DND-41 (cell line): ENCODE measurements around the gene LYRM4.

Experiments
- ATAC-seq: fragments of 200-7000 bp; cut with Tn5 transposase; 3 replicates; pipeline ENCODE4 v1.9.1; 2021; ENCODE audit warnings: low read depth; ENCODE audit not compliant: insufficient read depth
- DNase-seq: peaks from one replicate; pipeline ENCODE4 v3.0.0-alpha.2; 2020
- H2AFZ ChIP-seq: 2 replicates; pipeline ENCODE4 v1.6.0; 2012; ENCODE audit warnings: low read depth, low read length
- H3K27ac ChIP-seq: 2 replicates; pipeline ENCODE4 v1.5.1; 2012; ENCODE audit warnings: low read length, inconsistent platforms
- H3K27me3 ChIP-seq: fragments of 200-600 bp; sonication (generic); 2 replicates; pipeline ENCODE4 v1.6.0; 2012; ENCODE audit warnings: low read length, mild to moderate bottlenecking, inconsistent platforms; ENCODE audit not compliant: insufficient read depth, poor library complexity
- H3K36me3 ChIP-seq: 2 replicates; pipeline ENCODE4 v1.5.1; 2012; ENCODE audit warnings: low read length, inconsistent platforms; ENCODE audit not compliant: insufficient read depth
- H3K4me1 ChIP-seq: 2 replicates; pipeline ENCODE4 v1.5.1; 2012; ENCODE audit warnings: mild to moderate bottlenecking, low read length; ENCODE audit not compliant: insufficient read depth
- H3K4me2 ChIP-seq: 2 replicates; pipeline ENCODE4 v1.6.0; 2012; ENCODE audit warnings: mild to moderate bottlenecking, moderate library complexity, low read length, inconsistent platforms; ENCODE audit not compliant: insufficient read depth
- H3K4me3 ChIP-seq, 2 experiments: fragments of 200-600 bp in 1 of 2; shearing (Covaris generic) in 1 of 2; 2 replicates each; pipeline ENCODE4 v1.5.1; 2012 to 2016; ENCODE audit warnings: inconsistent platforms in 2 of 2, low read length in 2 of 2, mild to moderate bottlenecking in 2 of 2, low read depth in 1 of 2, moderate library complexity in 1 of 2
- H3K79me2 ChIP-seq: 2 replicates; pipeline ENCODE4 v1.6.0; 2012; ENCODE audit warnings: low read length, inconsistent platforms; ENCODE audit not compliant: insufficient read depth
- H3K9ac ChIP-seq: 2 replicates; pipeline ENCODE4 v1.6.0; 2012; ENCODE audit warnings: low read depth, mild to moderate bottlenecking, inconsistent platforms, low read length, moderate library complexity
- H3K9me3 ChIP-seq: 2 replicates; pipeline ENCODE4 v1.5.1; 2012; ENCODE audit warnings: low read length, moderate library complexity, mild to moderate bottlenecking, inconsistent platforms; ENCODE audit not compliant: insufficient read depth, severe bottlenecking
- H4K20me1 ChIP-seq: 2 replicates; pipeline ENCODE4 v1.6.0; 2012; ENCODE audit warnings: low read length; ENCODE audit not compliant: insufficient read depth
- EZH2 ChIP-seq: IDR thresholded peaks from 3 replicates; pipeline ENCODE4 v1.6.1; 2012; ENCODE audit warnings: borderline replicate concordance, low read depth, mild to moderate bottlenecking, moderate library complexity, low read length, inconsistent platforms; ENCODE audit not compliant: severe bottlenecking
- TF ChIP-seq, protein P1 (sequence below): IDR thresholded peaks from 2 replicates; pipeline ENCODE4 v1.5.1; 2012; ENCODE audit warnings: borderline replicate concordance, low read length, moderate library complexity, mild to moderate bottlenecking; ENCODE audit not compliant: poor library complexity, severe bottlenecking; ENCODE audit errors: extremely low read depth

The LYRM4 gene

DNA sequence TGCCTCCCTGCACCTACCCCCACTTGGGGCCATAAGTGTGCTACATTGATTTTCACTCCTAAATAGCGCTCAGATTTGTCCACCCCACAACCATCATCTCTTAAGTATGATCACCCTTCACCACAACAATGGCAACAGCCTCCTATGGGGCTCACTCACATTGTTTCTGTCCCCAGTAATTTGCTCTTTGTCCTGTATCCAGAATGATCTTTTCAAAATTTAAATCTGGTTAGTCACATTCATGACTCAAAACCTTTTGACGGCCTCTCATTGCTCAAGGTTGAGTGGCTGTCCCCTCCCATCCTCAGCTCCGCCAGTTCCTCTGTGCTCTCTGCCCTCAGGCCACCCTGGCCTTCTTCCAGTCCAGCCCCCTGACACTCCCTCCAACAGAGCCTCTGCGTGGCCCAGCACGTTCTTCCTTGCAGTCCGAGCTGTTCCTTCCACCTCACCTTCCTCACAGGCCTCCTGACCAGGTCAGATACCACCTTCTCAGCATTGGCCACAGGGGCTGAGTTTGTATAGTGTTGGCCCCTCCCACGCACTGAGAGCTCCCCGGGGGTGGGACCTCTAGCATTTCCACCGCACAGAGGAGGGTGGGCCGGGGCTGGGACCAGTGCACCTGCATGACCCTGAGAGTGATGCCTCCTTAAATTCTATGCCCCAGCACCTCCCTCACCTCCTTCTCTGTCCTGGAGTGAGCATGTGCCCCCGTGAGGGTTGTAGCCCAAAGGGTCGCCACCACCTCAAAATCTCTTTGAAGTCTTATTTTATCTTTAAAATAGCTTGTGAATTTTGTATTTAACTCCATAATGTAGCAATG lies 178.1 kb downstream of the LYRM4 start:
- no peaks in the 10 kb centered on the region for H4K20me1 ChIP-seq
- H3K4me3 ChIP-seq, result no peak overlapping the region
- H3K36me3 ChIP-seq, result no peaks in the 10 kb centered on the region
- no peak overlapping the region for H3K9ac ChIP-seq
- ATAC-seq (no peak), DNase-seq (no peak)
- no peak overlapping the region for H3K27ac ChIP-seq
- no peaks in the 10 kb centered on the region for H3K79me2 ChIP-seq
- H3K4me1 ChIP-seq, result no peaks in the 10 kb centered on the region
- TF ChIP-seq, protein P1, sequence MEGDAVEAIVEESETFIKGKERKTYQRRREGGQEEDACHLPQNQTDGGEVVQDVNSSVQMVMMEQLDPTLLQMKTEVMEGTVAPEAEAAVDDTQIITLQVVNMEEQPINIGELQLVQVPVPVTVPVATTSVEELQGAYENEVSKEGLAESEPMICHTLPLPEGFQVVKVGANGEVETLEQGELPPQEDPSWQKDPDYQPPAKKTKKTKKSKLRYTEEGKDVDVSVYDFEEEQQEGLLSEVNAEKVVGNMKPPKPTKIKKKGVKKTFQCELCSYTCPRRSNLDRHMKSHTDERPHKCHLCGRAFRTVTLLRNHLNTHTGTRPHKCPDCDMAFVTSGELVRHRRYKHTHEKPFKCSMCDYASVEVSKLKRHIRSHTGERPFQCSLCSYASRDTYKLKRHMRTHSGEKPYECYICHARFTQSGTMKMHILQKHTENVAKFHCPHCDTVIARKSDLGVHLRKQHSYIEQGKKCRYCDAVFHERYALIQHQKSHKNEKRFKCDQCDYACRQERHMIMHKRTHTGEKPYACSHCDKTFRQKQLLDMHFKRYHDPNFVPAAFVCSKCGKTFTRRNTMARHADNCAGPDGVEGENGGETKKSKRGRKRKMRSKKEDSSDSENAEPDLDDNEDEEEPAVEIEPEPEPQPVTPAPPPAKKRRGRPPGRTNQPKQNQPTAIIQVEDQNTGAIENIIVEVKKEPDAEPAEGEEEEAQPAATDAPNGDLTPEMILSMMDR, result no peak
- no peak for TF ChIP-seq EZH2
- no peaks in the 10 kb centered on the region for H3K27me3 ChIP-seq
- no peak overlapping the region for H2AFZ ChIP-seq
- H3K4me2 ChIP-seq, result no peak overlapping the region
- H3K9me3 ChIP-seq, result peaks cover 8% of the 10 kb centered on the region

DNA sequence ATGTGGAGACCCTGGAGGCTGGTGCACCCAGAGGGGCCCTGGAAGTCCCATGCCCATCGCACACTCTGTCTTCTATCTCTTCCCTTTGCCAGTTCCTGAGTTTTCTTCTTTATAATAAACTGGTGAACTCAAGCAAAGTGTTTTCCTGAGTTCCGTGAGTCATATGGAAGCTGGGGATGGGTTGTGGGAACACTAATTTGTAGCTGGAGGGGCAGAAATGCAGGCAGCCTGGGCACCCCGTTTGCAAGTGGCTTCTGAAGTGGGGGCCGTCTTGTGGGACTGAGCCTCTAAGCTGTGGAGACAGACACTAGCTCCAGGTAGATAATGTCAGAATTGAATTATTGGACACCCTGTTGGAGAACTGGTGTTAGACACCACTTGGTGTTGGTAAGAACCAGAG lies 178.8 kb downstream of the LYRM4 start:
- Histone ChIP-seq H2AFZ (no peak overlapping the region), H3K79me2 (no peaks in the 10 kb centered on the region), H3K4me1 (no peaks in the 10 kb centered on the region), H3K27ac (no peak overlapping the region), H3K4me3 (no peak overlapping the region), H3K36me3 (no peaks in the 10 kb centered on the region), H3K9ac (no peak overlapping the region), H3K9me3 (peaks cover 8% of the 10 kb centered on the region), H4K20me1 (no peaks in the 10 kb centered on the region), H3K27me3 (no peaks in the 10 kb centered on the region), H3K4me2 (no peak overlapping the region)
- ATAC-seq (no peak), DNase-seq (no peak)
- no peak for TF ChIP-seq EZH2
- TF ChIP-seq, protein P1, result no peak

DNA sequence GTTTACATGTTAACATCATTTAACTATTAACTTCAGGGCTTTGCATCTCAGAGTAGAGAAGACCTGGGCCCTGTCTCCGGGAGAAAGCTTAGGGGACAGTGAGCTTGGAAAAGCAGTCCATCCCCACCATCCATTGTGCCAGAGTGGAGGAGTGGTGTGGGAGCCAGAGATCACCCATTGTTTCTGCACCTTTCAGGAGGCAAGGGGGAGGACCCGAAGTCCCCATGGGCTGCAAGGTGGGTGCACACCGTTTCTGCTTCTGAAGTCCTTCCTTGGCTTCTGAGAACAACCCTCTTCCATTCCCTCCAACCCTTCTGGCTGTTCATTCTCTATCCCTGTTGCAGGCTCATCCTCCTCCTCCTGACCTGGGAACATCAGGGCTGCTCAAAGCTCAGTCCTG lies 179.6 kb downstream of the LYRM4 start:
- no peak for DNase-seq

More for the DNA sequence above, 179.6 kb downstream of the LYRM4 start:
- Histone ChIP-seq H3K9me3 (peaks cover 8% of the 10 kb centered on the region), H4K20me1 (no peaks in the 10 kb centered on the region), H3K27me3 (no peaks in the 10 kb centered on the region), H3K4me1 (no peaks in the 10 kb centered on the region), H3K4me3 (no peak overlapping the region), H3K27ac (no peak overlapping the region), H3K9ac (no peak overlapping the region), H2AFZ (no peak overlapping the region), H3K36me3 (no peaks in the 10 kb centered on the region), H3K4me2 (no peak overlapping the region), H3K79me2 (no peaks in the 10 kb centered on the region)
- no peak for TF ChIP-seq EZH2
- TF ChIP-seq, protein P1, result no peak
- no peak for ATAC-seq
